Breast epithelium (tissue), 4 donors: Measurements from ENCODE around the gene KDF1. TPM values are rescaled to one million over a fixed set of nuclear protein-coding genes. Genes with fewer than 3 reads are reported as not detected.

ENCODE experiments used
- DNase-seq, 2 donors: peaks; one replicate each; pipeline ENCODE4 v3.0.0-alpha.2; 2019; ENCODE audit warnings: low spot score in 2 of 2
- H3K27ac ChIP-seq, 2 donors: fragments of 200-600 bp; sonication (generic) in 1 of 2; one replicate each; pipeline ENCODE4 v1.5.1; 2016 to 2019; ENCODE audit warnings: mild to moderate bottlenecking in 1 of 2
- H3K27me3 ChIP-seq, 2 donors: fragments of 200-600 bp; sonication (generic) in 1 of 2; one replicate each; pipeline versions ENCODE4 v1.5.1 to v1.6.0; 2017 to 2019; ENCODE audit warnings: control low read depth in 1 of 2, mild to moderate bottlenecking in 1 of 2
- H3K36me3 ChIP-seq: fragments of 200-600 bp; one replicate; pipeline ENCODE4 v1.5.1; 2019
- H3K4me1 ChIP-seq, 2 donors: fragments of 200-600 bp; sonication (generic); one replicate each; pipeline ENCODE4 v1.5.1; 2016 to 2019; ENCODE audit warnings: control low read depth in 1 of 2
- H3K4me3 ChIP-seq, 3 donors: fragments of 200-600 bp; sonication (generic); 1 replicate in 2 of 3; 2 replicates in 1 of 3; pipeline ENCODE4 v1.5.1; 2016 to 2019; ENCODE audit warnings: mild to moderate bottlenecking in 3 of 3, moderate library complexity in 2 of 3
- H3K9me3 ChIP-seq, 2 donors: fragments of 200-600 bp; sonication (generic) in 1 of 2; one replicate each; pipeline ENCODE4 v1.5.1; 2016 to 2019; ENCODE audit warnings: control low read depth in 1 of 2
- POLR2A ChIP-seq: fragments of 450-650 bp; IDR thresholded peaks from one replicate; pipeline ENCODE4 v1.6.1; 2016; ENCODE audit warnings: antibody characterized with exemption, mild to moderate bottlenecking, moderate library complexity
- POLR2AphosphoS5 ChIP-seq, 3 donors: sonication (generic); formaldehyde crosslinking; IDR thresholded peaks; one replicate each; pipeline ENCODE4 v1.6.1; 2017; ENCODE audit warnings: antibody characterized with exemption in 3 of 3
- intact Hi-C: fragments of 100-400 bp; cut with DNase I; formaldehyde crosslinking; loops from one replicate; pipeline ENCODE4 v1.15.1; 2023; ENCODE audit warnings: low total_unique reads
- total RNA-seq, 3 donors: library from RNA; depleted of rRNA; stranded (reverse); fragments of >200 nt; gene quantifications; one replicate each; pipeline ENCODE4 v1.1.0, GENCODE V29; 2016
- TF ChIP-seq, protein P1 (sequence below), 3 donors: fragments of 450-650 bp; IDR thresholded peaks; one replicate each; pipeline ENCODE4 v1.5.1; 2016 to 2017; ENCODE audit warnings: antibody characterized with exemption in 3 of 3, mild to moderate bottlenecking in 3 of 3, moderate library complexity in 3 of 3

Gene KDF1
- total RNA-seq, 3 donors from 2014 or later = 10.8 to 22.2 TPM; not detected in 1

DNA sequence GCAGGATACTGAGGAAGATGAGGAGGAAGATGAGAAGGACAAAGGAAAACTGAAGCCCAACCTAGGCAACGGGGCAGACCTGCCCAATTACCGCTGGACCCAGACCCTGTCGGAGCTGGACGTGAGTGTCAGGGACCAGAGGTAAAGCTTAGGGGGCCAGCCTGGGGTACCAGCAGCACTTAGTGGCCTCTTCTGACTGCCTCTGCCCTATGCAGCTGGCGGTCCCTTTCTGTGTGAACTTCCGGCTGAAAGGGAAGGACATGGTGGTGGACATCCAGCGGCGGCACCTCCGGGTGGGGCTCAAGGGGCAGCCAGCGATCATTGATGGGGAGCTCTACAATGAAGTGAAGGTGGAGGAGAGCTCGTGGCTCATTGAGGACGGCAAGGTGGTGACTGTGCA lies 17.6 kb downstream of the KDF1 start:
- intact Hi-C loops = no loop called here
- H3K4me1 ChIP-seq = no peaks in the 10 kb centered on the region
- TF ChIP-seq, protein P1, sequence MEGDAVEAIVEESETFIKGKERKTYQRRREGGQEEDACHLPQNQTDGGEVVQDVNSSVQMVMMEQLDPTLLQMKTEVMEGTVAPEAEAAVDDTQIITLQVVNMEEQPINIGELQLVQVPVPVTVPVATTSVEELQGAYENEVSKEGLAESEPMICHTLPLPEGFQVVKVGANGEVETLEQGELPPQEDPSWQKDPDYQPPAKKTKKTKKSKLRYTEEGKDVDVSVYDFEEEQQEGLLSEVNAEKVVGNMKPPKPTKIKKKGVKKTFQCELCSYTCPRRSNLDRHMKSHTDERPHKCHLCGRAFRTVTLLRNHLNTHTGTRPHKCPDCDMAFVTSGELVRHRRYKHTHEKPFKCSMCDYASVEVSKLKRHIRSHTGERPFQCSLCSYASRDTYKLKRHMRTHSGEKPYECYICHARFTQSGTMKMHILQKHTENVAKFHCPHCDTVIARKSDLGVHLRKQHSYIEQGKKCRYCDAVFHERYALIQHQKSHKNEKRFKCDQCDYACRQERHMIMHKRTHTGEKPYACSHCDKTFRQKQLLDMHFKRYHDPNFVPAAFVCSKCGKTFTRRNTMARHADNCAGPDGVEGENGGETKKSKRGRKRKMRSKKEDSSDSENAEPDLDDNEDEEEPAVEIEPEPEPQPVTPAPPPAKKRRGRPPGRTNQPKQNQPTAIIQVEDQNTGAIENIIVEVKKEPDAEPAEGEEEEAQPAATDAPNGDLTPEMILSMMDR (IDR thresholded peaks at IDR 0.05) = no peak
- TF ChIP-seq POLR2A = no peak
- TF ChIP-seq POLR2AphosphoS5 (IDR thresholded peaks at IDR 0.05) = no peak
- H3K27me3 ChIP-seq = no peaks in the 10 kb centered on the region
- no peaks in the 10 kb centered on the region for H3K9me3 ChIP-seq
- no peak overlapping the region for H3K27ac ChIP-seq
- DNase-seq = no peak
- H3K36me3 ChIP-seq = peaks cover 11% of the 10 kb centered on the region
- no peak overlapping the region for H3K4me3 ChIP-seq

DNA sequence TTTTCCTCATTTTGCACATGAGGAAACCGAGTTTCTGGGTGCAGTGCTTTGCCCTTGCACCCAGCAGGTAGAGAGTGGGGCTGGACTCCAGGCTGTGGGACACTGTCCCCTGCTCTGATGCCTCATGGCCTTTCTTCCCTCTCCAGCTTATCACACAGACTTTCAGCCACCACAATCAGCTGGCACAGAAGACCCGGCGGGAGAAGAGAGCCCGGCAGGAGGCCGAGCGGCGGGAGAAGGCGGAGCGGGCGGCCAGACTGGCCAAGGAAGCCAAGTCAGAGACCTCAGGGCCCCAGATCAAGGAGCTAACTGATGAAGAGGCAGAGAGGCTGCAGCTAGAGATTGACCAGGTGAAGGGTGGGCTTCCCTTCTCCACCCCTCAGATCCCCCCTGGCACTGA lies 19.0 kb downstream of the KDF1 start:
- no peak overlapping the region for H3K27ac ChIP-seq
- TF ChIP-seq POLR2AphosphoS5 (IDR thresholded peaks at IDR 0.05) (no peak), POLR2A (no peak)
- TF ChIP-seq, protein P1 (IDR thresholded peaks at IDR 0.05) = no peak
- H3K4me1 ChIP-seq = no peaks in the 10 kb centered on the region
- no peaks in the 10 kb centered on the region for H3K27me3 ChIP-seq
- no peaks in the 10 kb centered on the region for H3K9me3 ChIP-seq
- intact Hi-C loops = no loop called here
- no peak for DNase-seq
- H3K4me3 ChIP-seq = no peak overlapping the region
- peaks cover 11% of the 10 kb centered on the region for H3K36me3 ChIP-seq

DNA sequence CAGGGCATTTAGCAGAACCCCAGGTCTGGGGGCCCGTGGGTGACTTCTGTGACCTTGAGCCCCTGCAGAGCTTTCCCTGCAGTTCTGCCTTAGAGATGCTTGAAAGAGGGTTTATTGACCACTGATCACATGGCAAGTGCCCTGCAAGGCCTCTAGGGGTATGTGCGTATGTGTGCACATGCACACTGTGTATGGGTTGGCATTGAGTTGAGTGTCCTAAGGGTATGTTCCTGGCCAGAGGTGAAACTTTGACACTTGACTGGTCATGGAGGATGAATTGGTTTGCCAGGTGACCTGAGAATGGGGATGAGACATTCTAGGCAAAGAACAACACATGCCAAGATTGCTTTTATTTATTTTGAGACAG lies 21.6 kb downstream of the KDF1 start:
- no peaks in the 10 kb centered on the region for H3K27me3 ChIP-seq
- intact Hi-C loops = no loop called here
- TF ChIP-seq POLR2AphosphoS5 (IDR thresholded peaks at IDR 0.05) = no peak
- TF ChIP-seq, protein P1 (IDR thresholded peaks at IDR 0.05) = no peak
- no peak for TF ChIP-seq POLR2A
- H3K4me3 ChIP-seq = no peak overlapping the region
- no peaks in the 10 kb centered on the region for H3K4me1 ChIP-seq
- no peak for DNase-seq
- peaks cover 5% of the 10 kb centered on the region for H3K36me3 ChIP-seq
- no peaks in the 10 kb centered on the region for H3K9me3 ChIP-seq
- H3K27ac ChIP-seq = no peak overlapping the region

DNA sequence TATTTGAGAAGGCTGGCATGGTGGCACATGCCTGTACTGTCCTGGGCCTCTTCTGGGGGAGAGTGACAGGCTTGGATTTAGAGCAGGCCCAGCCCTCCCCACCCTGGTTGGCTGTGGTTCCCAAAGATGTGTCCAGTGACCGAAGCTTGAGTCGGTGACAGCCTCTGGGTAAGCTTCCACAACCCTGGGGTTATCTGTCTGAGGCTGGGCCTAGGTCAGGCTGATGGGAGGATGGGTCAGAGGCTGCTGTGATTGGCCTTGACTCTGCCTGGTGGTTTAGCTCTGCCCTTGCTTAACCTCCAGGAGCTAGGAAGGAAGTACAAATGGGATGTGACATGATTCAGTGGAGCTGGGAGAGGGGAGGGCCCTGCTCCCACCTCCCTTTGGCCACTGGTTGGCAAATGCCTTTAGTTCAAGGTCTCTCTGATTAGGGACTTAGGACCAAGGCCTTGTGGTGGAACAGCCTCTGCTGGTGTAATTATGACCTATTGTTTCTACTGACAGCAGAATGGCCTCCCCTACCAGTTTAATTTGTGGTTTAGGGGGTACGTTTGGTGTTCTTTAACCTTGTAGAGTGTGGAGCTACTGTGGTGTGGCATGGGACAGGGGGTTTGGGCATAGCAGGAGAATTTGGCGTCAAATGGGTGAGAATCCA lies 22.1 kb downstream of the KDF1 start:
- Histone ChIP-seq H3K9me3 (no peaks in the 10 kb centered on the region), H3K27me3 (no peaks in the 10 kb centered on the region), H3K4me3 (no peak overlapping the region), H3K27ac (no peak overlapping the region), H3K36me3 (peaks cover 5% of the 10 kb centered on the region), H3K4me1 (no peaks in the 10 kb centered on the region)
- no peak for DNase-seq
- TF ChIP-seq POLR2AphosphoS5 (IDR thresholded peaks at IDR 0.05) = no peak
- TF ChIP-seq POLR2A = no peak
- TF ChIP-seq, protein P1 (IDR thresholded peaks at IDR 0.05) = no peak
- intact Hi-C loops = no loop called here

DNA sequence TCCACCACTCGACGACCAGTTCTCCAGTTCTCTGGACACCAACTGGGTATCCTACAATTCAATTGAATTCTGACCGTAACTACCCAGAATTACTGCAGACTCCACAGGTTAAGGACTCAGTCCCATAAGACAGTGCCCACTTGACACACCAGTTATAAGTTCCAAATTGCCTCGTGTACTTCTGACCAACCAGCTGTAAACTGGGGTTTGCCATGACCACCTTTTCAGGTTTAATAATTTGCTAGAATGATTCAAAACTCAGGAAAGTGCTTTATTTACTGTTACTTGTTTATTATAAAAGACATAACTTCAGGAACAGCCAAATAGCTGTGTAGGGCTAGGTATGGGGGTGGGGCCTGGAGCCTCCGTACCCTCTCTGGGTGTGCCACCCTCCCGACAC lies 23.4 kb downstream of the KDF1 start:
- Histone ChIP-seq H3K27ac (no peak overlapping the region), H3K9me3 (no peaks in the 10 kb centered on the region), H3K4me3 (no peak overlapping the region), H3K36me3 (peaks cover 5% of the 10 kb centered on the region), H3K27me3 (no peaks in the 10 kb centered on the region), H3K4me1 (no peaks in the 10 kb centered on the region)
- TF ChIP-seq POLR2A = no peak
- TF ChIP-seq, protein P1 (IDR thresholded peaks at IDR 0.05) = no peak
- TF ChIP-seq POLR2AphosphoS5 (IDR thresholded peaks at IDR 0.05) = no peak
- no peak for DNase-seq
- intact Hi-C loops = no loop called here
